Prostate gland (tissue), 2 donors: ENCODE measurements around the gene TMEM202. TPM values are rescaled to one million over a fixed set of nuclear protein-coding genes. Genes with fewer than 3 reads are reported as not detected.
"Not testable (repeated sequence)": the region's sequence is repeated elsewhere in the genome, so short reads cannot be mapped to it uniquely, and the experiment has no call there.

ENCODE experiments used
- DNase-seq: peaks from one replicate; pipeline ENCODE4 v3.0.0-alpha.2; 2019; ENCODE audit warnings: low spot score
- H3K27ac ChIP-seq, 2 donors: fragments of 200-600 bp; sonication (generic); 2 replicates each; pipeline ENCODE4 v1.5.1; 2017 to 2019
- H3K27me3 ChIP-seq: fragments of 200-600 bp; sonication (generic); replicated peaks from 2 replicates; pipeline ENCODE4 v1.5.1; 2019; ENCODE audit not compliant: insufficient read depth
- H3K36me3 ChIP-seq, 2 donors: fragments of 200-600 bp; sonication (generic); 1 replicate in 1 of 2; 2 replicates in 1 of 2; pipeline versions ENCODE4 v1.5.1 to v1.8.1; 2017 to 2019
- H3K4me1 ChIP-seq: fragments of 200-600 bp; sonication (generic); replicated peaks from 2 replicates; pipeline ENCODE4 v1.5.1; 2019
- H3K4me3 ChIP-seq, 2 donors: fragments of 200-600 bp; sonication (generic); 2 replicates each; pipeline ENCODE4 v1.5.1; 2017 to 2019
- H3K9me3 ChIP-seq: fragments of 200-600 bp; sonication (generic); 2 replicates; pipeline ENCODE4 v1.5.1; 2017
- POLR2A ChIP-seq: fragments of 450-650 bp; IDR thresholded peaks from one replicate; pipeline ENCODE4 v1.6.1; 2016; ENCODE audit warnings: antibody characterized with exemption, mild to moderate bottlenecking
- POLR2AphosphoS5 ChIP-seq: sonication (generic); formaldehyde crosslinking; IDR thresholded peaks from one replicate; pipeline ENCODE4 v1.6.1; 2017; ENCODE audit warnings: antibody characterized with exemption
- WGBS: methylation state at CpG from one replicate; pipeline ENCODE4 v1.1.5; 2018; 5-methylcytosine and 5-hydroxymethylcytosine counted together
- intact Hi-C: fragments of 100-400 bp; cut with DNase I; formaldehyde crosslinking; loops from one replicate; pipeline ENCODE4 v1.14.2; 2022
- total RNA-seq, 2 donors: library from RNA; depleted of rRNA; stranded (reverse); fragments of >200 nt; gene quantifications; one replicate each; pipeline ENCODE4 v1.1.0, GENCODE V29; 2016
- TF ChIP-seq, protein P1 (sequence below), 4 experiments: fragments of 200-600 bp in 2 of 4; fragments of 450-650 bp in 2 of 4; sonication (generic) in 2 of 4; IDR thresholded peaks; 1 replicate in 3 of 4; 2 replicates in 1 of 4; pipeline ENCODE4 v1.5.1; 2016 to 2019; ENCODE audit warnings: antibody characterized with exemption in 4 of 4, mild to moderate bottlenecking in 2 of 4, moderate library complexity in 2 of 4

Gene TMEM202
- total RNA-seq, 2 donors from 2014 or later = not detected

DNA sequence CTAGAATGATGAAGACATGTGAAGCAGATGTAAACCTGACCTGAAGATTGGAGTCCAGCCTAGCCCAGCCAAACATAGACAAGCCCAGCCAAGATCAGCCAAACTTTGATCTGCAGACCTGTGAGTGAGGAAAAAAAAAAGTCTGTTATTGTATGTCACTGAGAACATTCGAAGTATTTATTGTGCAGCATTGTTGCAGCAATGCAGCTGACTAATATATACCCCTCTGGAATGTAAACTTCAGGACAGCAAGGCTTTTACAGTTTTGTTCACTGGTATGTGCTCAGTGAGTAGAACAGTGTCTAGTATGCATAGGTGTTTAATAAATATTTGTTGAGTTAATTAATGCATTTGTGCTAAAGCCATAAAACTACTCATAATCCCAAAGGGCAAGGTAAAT, 23.4 kb downstream of the TMEM202 start:
- no peak for TF ChIP-seq POLR2AphosphoS5
- TF ChIP-seq, protein P1, sequence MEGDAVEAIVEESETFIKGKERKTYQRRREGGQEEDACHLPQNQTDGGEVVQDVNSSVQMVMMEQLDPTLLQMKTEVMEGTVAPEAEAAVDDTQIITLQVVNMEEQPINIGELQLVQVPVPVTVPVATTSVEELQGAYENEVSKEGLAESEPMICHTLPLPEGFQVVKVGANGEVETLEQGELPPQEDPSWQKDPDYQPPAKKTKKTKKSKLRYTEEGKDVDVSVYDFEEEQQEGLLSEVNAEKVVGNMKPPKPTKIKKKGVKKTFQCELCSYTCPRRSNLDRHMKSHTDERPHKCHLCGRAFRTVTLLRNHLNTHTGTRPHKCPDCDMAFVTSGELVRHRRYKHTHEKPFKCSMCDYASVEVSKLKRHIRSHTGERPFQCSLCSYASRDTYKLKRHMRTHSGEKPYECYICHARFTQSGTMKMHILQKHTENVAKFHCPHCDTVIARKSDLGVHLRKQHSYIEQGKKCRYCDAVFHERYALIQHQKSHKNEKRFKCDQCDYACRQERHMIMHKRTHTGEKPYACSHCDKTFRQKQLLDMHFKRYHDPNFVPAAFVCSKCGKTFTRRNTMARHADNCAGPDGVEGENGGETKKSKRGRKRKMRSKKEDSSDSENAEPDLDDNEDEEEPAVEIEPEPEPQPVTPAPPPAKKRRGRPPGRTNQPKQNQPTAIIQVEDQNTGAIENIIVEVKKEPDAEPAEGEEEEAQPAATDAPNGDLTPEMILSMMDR (IDR thresholded peaks at IDR 0.05) = no peak
- TF ChIP-seq POLR2A = no peak
- H3K4me3 ChIP-seq = no peak overlapping the region
- no peak overlapping the region for H3K27ac ChIP-seq
- WGBS = 43% methylated on average over 1 of the region's 1 CpG
- no peaks in the 10 kb centered on the region for H3K9me3 ChIP-seq
- DNase-seq = no peak
- H3K36me3 ChIP-seq = no peaks in the 10 kb centered on the region
- H3K27me3 ChIP-seq = no peaks in the 10 kb centered on the region
- intact Hi-C loops = no loop called here
- H3K4me1 ChIP-seq = no peaks in the 10 kb centered on the region

DNA sequence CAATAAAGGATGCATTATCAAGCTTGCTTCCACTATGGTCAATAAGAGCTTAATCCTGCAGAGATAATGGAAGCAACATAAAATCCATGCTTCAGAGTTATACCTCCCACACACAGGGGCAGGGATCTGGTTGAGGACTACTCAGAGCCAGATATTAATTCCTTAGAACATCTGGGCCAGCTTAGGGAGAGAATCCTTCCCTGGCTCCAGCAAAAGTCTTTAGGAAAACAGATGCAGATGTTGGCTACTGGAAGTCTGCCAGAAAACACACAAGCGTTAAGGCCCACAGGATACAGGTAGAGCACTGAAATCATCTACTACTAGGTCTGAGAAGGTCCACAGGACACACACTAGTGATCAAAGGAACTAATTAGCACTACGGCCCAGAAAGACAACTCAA, 25.2 kb downstream of the TMEM202 start:
- Histone ChIP-seq H3K4me3 (no peak overlapping the region), H3K27ac (no peak overlapping the region), H3K9me3 (no peaks in the 10 kb centered on the region), H3K36me3 (no peaks in the 10 kb centered on the region), H3K27me3 (no peaks in the 10 kb centered on the region), H3K4me1 (no peaks in the 10 kb centered on the region)
- 67% methylated on average over 2 of the region's 2 CpGs for WGBS
- intact Hi-C loops = no loop called here
- no peak for TF ChIP-seq POLR2AphosphoS5
- TF ChIP-seq POLR2A = no peak
- TF ChIP-seq, protein P1 (IDR thresholded peaks at IDR 0.05) = no peak
- DNase-seq = no peak

DNA sequence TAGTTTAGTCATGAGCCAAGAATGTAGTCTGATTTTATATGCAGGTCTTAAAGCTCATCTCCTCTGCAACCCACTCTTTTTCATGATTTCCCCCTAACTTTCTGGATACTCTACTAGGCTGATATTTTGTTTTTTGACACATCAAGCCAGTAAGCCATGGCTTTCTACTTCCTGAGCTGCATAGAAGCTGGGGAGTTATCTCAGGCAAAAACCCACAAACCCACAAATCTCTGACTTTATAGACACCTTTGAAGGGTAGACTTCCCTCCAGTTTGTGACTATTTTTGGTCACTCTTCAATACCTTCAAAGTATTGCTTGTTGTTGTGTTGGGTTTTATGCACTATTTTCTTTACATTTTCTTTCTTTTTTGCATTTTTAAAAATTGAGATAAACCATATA, 28.6 kb downstream of the TMEM202 start:
- Histone ChIP-seq H3K9me3 (no peaks in the 10 kb centered on the region), H3K36me3 (no peaks in the 10 kb centered on the region), H3K4me3 (no peak overlapping the region), H3K4me1 (no peaks in the 10 kb centered on the region), H3K27me3 (no peaks in the 10 kb centered on the region), H3K27ac (no peak overlapping the region)
- no peak for DNase-seq
- no peak for TF ChIP-seq POLR2A
- TF ChIP-seq, protein P1 (IDR thresholded peaks at IDR 0.05) = no peak
- no peak for TF ChIP-seq POLR2AphosphoS5
- intact Hi-C loops = no loop called here

DNA sequence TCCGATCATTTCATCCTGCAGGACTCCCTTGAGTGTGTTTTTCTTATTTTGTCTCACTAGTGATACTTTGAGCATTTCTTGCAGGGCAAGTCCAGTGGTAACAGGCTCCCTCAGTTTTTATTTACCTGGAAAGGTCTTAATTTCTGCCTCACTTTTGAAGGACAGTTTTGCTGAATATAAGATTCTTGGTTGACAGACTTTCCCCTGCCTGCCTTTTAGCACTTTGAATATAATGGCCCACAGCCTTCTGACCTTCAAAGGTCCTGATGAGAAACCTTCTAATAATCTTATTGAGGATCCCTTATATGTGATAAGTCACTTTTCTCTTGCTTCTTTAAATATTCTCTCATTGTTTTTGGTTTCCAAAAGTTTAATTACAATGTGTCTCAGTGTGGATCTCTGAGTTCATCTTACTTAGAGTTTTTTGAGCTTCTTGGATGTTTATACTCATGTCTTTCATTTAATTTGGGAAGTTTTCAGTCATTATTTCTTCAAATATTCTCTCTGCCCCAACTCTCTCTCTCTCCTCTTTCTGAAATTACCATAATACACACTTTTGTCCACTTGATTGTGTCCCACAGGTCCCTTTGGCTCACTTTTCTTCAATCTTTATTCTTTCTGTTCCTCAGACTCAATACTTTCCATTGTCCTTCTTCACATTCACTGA, 39.7 kb downstream of the TMEM202 start:
- H3K4me3 ChIP-seq = no peak overlapping the region
- no peaks in the 10 kb centered on the region for H3K36me3 ChIP-seq
- DNase-seq = no peak
- no peaks in the 10 kb centered on the region for H3K9me3 ChIP-seq
- intact Hi-C loops = no loop called here
- no peaks in the 10 kb centered on the region for H3K4me1 ChIP-seq
- no peaks in the 10 kb centered on the region for H3K27me3 ChIP-seq
- TF ChIP-seq POLR2A (no peak), POLR2AphosphoS5 (no peak)
- TF ChIP-seq, protein P1 (IDR thresholded peaks at IDR 0.05) = no peak
- WGBS = 88% methylated on average over 1 of the region's 1 CpG
- H3K27ac ChIP-seq = no peak overlapping the region

DNA sequence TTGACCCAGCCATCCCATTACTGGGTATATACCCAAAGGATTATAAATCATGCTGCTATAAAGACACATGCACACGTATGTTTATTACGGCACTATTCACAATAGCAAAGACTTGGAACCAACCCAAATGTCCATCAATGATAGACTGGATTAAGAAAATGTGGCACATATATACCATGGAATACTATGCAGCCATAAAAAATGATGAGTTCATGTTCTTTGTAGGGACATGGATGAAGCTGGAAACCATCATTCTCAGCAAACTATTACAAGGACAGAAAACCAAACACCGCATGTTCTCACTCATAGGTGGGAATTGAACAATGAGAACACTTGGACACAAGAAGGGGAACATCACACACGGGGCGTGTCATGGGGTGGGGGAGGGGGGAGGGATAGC, 44.7 kb downstream of the TMEM202 start:
- intact Hi-C loops, H3K27me3 ChIP-seq, H3K4me1 ChIP-seq, H3K27ac ChIP-seq, H3K36me3 ChIP-seq, DNase-seq, H3K4me3 ChIP-seq, H3K9me3 ChIP-seq: not testable (repeated sequence)
- WGBS = 84% methylated on average over 5 of the region's 5 CpGs
